ENCODE data around the gene OLFML3.

The OLFML3 gene

DNA sequence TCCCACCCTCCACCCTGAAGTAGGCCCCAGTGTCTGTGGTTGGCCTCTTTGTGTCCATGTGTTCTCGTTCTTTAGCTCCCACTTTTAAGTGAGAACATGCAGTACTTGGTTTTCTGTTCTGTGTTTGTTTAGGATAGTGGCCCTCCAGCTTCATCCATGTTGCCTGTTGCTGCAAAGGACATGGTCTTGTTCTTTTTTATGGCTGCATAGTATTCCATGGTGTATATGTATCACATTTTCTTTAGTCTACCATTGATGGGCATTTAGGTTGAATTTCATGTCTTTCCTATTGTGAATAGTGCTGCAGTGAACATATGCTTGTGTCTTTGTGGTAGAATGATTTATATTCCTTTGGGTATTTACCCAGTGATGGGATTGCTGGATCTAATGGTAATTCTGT, 44.1 kb upstream of the OLFML3 start:
- TF ChIP-seq CTCF (IDR thresholded peaks at IDR 0.05; ENCODE audit: insufficient read depth, low read length, poor library complexity, severe bottlenecking) (no peak), EZH2phosphoT487 (conservative IDR thresholded peaks at IDR 0.05; ENCODE audit: low read length) (no peak)
- no peaks in the 10 kb centered on the region; the same call in 1 of the 2 replicates for H3K36me3 ChIP-seq (ENCODE audit: low read length)
- no peaks in the 10 kb centered on the region for H3K27me3 ChIP-seq (ENCODE audit: low read length)
- no peaks in the 10 kb centered on the region for H3K9me3 ChIP-seq (ENCODE audit: insufficient read depth, low read length)
- no peak overlapping the region for H3K9ac ChIP-seq (ENCODE audit: low read length)
- no peak overlapping the region for H3K27ac ChIP-seq (ENCODE audit: low read depth, low read length)
- no peaks in the 10 kb centered on the region for H3K9me2 ChIP-seq (replicated peaks; ENCODE audit: insufficient read depth, low read length)
- H3K4me3 ChIP-seq (ENCODE audit: insufficient read depth, low read length, poor library complexity, severe bottlenecking): no peak overlapping the region
- H3K79me2 ChIP-seq (ENCODE audit: insufficient read depth, low read length): peaks cover 100% of the 10 kb centered on the region
- no peaks in the 10 kb centered on the region; the same call in 1 of the 2 replicates for H3F3A ChIP-seq (ENCODE audit: insufficient read depth)
- H4K20me1 ChIP-seq (ENCODE audit: low read depth, low read length): peaks cover 12% of the 10 kb centered on the region; the same call in 1 of the 2 replicates
- no peak overlapping the region for H3K4me2 ChIP-seq (ENCODE audit: low read depth, low read length, poor library complexity, severe bottlenecking)
- H2AFZ ChIP-seq (ENCODE audit: low read depth, low read length, severe bottlenecking): no peak overlapping the region

DNA sequence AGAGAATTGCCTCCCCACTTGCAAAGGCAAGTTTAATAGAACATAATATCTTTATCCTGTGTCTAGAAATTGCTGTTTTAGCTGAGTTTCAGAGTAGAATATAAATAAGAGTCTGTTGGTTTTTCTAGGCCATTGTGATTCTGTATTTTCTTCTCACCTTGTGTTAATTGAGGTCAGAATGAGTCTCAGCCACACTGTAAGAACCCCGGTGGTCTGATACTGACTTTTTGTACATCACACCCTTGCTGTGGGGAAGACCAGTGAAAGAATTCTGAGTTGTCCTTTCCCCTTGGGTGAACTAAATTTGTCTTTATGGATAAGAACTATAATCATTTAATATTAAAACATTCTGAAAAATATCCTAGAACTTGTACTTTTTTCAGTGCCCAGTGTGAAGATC, 43.3 kb upstream of the OLFML3 start:
- Histone ChIP-seq H3K9me2 (replicated peaks; ENCODE audit: insufficient read depth, low read length) (no peaks in the 10 kb centered on the region), H3F3A (ENCODE audit: insufficient read depth) (no peaks in the 10 kb centered on the region; the same call in 1 of the 2 replicates), H3K9me3 (ENCODE audit: insufficient read depth, low read length) (no peaks in the 10 kb centered on the region), H2AFZ (ENCODE audit: low read depth, low read length, severe bottlenecking) (no peak overlapping the region), H3K9ac (ENCODE audit: low read length) (no peak overlapping the region), H4K20me1 (ENCODE audit: low read depth, low read length) (peaks cover 10% of the 10 kb centered on the region; the same call in 1 of the 2 replicates), H3K36me3 (ENCODE audit: low read length) (peaks cover 2% of the 10 kb centered on the region; the same call in 1 of the 2 replicates), H3K4me3 (ENCODE audit: insufficient read depth, low read length, poor library complexity, severe bottlenecking) (no peak overlapping the region), H3K27me3 (ENCODE audit: low read length) (no peaks in the 10 kb centered on the region), H3K27ac (ENCODE audit: low read depth, low read length) (no peak overlapping the region), H3K4me2 (ENCODE audit: low read depth, low read length, poor library complexity, severe bottlenecking) (no peak overlapping the region), H3K79me2 (ENCODE audit: insufficient read depth, low read length) (peaks cover 96% of the 10 kb centered on the region)
- TF ChIP-seq CTCF (IDR thresholded peaks at IDR 0.05; ENCODE audit: insufficient read depth, low read length, poor library complexity, severe bottlenecking) (no peak), EZH2phosphoT487 (conservative IDR thresholded peaks at IDR 0.05; ENCODE audit: low read length) (no peak)

- 0 out of 2 replicates have a peak, but pooled peaks cover 8% of the 10 kb centered on the region for H4K20me1 ChIP-seq (ENCODE audit: low read depth, low read length)
- no peaks in the 10 kb centered on the region for H3K27me3 ChIP-seq (ENCODE audit: low read length)
- H3K9me3 ChIP-seq (ENCODE audit: insufficient read depth, low read length): no peaks in the 10 kb centered on the region
- peaks cover 7% of the 10 kb centered on the region; the same call in 1 of the 2 replicates for H3K36me3 ChIP-seq (ENCODE audit: low read length)
- no peak overlapping the region for H3K27ac ChIP-seq (ENCODE audit: low read depth, low read length)
- no peak overlapping the region for H3K4me2 ChIP-seq (ENCODE audit: low read depth, low read length, poor library complexity, severe bottlenecking)
- H3F3A ChIP-seq (ENCODE audit: insufficient read depth): no peaks in the 10 kb centered on the region; the same call in 1 of the 2 replicates
- H2AFZ ChIP-seq (ENCODE audit: low read depth, low read length, severe bottlenecking): no peak overlapping the region
- no peak overlapping the region for H3K4me3 ChIP-seq (ENCODE audit: insufficient read depth, low read length, poor library complexity, severe bottlenecking)
- TF ChIP-seq EZH2phosphoT487 (conservative IDR thresholded peaks at IDR 0.05; ENCODE audit: low read length): no peak
- TF ChIP-seq CTCF (IDR thresholded peaks at IDR 0.05; ENCODE audit: insufficient read depth, low read length, poor library complexity, severe bottlenecking): no peak
- H3K9me2 ChIP-seq (replicated peaks; ENCODE audit: insufficient read depth, low read length): no peaks in the 10 kb centered on the region
- H3K9ac ChIP-seq (ENCODE audit: low read length): no peak overlapping the region
- H3K79me2 ChIP-seq (ENCODE audit: insufficient read depth, low read length): peaks cover 88% of the 10 kb centered on the region
These were observed 42.1 kb upstream of the OLFML3 start for GRCh38 chr1:113937146-113937545.
